GM12801 (cell line): Measurements from ENCODE around the gene D2HGDH.

Experiments used
- TF ChIP-seq, protein P1 (sequence below): IDR thresholded peaks from one replicate; pipeline ENCODE4 v1.5.1; 2011; ENCODE audit warnings: control low read depth; ENCODE audit not compliant: insufficient read length; ENCODE audit errors: extremely low read depth

D2HGDH gene

DNA sequence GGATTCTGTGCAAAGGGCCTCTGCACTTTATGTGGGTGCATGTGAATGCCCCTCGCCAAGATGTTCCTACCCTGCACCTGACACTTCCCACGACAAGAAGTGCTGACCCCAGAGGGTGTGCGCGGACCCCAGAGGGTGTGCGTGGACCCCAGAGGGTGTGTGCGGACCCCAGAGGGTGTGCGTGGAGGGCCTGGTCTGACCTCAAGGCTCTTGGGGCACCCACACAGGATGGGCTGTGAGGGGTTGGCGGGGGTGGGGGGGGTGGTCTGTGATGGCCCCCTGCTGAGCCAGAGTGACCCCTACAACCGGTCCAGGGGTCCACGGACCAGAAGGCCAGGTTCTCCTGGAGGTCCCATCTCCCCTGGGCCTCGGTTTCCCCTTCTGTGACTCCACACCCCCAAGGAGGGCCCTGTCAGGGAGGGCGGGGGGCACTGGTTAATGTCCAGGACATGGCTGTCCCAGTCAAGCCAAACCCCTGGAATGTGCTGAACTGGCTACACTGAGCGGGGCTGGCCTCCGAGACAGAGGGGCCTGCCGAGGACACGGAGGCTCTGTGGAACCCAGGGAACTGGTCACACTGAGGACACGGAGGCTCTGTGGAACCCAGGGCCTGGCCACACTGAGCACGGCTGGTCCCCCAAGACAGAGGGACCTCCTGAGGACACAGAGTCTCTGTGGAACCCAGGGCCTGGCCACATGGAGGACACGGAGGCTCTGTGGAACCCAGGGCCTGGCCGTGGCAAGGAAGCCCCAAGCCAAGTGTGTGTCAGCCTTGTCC is 77.7 kb downstream of the D2HGDH start:
- TF ChIP-seq, protein P1, sequence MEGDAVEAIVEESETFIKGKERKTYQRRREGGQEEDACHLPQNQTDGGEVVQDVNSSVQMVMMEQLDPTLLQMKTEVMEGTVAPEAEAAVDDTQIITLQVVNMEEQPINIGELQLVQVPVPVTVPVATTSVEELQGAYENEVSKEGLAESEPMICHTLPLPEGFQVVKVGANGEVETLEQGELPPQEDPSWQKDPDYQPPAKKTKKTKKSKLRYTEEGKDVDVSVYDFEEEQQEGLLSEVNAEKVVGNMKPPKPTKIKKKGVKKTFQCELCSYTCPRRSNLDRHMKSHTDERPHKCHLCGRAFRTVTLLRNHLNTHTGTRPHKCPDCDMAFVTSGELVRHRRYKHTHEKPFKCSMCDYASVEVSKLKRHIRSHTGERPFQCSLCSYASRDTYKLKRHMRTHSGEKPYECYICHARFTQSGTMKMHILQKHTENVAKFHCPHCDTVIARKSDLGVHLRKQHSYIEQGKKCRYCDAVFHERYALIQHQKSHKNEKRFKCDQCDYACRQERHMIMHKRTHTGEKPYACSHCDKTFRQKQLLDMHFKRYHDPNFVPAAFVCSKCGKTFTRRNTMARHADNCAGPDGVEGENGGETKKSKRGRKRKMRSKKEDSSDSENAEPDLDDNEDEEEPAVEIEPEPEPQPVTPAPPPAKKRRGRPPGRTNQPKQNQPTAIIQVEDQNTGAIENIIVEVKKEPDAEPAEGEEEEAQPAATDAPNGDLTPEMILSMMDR: no peak

GRCh38 chr2:241812730-241813643 is 78.6 kb downstream of the D2HGDH start:
- TF ChIP-seq, protein P1: no peak

GRCh38 chr2:241813644-241814392 is 79.4 kb downstream of the D2HGDH start:
- TF ChIP-seq, protein P1: no peak

- TF ChIP-seq, protein P1: no peak
These were observed 79.9 kb downstream of the D2HGDH start for GRCh38 chr2:241814393-241814642.

- TF ChIP-seq, protein P1: no peak
These were observed 80.4 kb downstream of the D2HGDH start for GRCh38 chr2:241814643-241815476.

DNA sequence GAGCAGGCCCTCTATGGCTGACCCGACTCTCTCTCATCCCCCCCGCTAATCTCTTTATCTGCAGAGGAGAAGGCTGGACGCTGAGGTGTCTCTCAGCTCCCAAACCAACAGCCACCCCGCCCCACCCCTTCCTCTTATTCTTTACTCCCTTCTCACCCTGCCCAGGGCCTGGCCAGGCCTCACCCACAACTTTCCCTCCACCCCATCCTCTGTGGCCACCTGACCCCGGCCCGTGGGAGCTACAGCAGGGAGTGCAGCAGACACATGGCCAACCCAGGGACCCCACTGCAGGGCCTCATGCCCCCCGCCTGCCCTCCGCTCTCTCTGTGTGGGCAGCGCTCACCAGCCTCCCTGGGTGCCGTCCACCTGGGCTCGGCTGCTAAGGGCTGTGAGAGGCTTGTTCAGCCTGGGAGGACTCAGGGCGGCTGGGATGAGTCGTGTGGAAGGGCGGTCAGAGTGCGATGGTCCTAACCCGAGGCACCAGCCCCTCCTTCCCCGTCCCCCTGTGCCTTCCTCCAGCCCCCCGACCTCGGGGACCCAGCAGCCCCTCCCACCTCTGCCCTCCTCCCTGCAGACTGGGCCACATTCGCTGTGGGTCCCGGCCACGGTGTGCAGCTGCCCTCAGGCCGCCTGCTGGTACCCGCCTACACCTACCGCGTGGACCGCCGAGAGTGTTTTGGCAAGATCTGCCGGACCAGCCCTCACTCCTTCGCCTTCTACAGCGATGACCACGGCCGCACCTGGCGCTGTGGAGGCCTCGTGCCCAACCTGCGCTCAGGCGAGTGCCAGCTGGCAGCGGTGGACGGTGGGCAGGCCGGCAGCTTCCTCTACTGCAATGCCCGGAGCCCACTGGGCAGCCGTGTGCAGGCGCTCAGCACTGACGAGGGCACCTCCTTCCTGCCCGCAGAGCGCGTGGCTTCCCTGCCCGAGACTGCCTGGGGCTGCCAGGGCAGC is 81.3 kb downstream of the D2HGDH start:
- TF ChIP-seq, protein P1: no peak
